Stimulated activated naive B cell treated with anti-CD40 and anti-IgM and Interleukin-4, amounts not matched to agents 10 μg/mL and 1 μg/mL and 100 μg/mL, for 72 hours (primary cell): ENCODE data around the gene IPO9.

Experiments used
- ATAC-seq, 2 donors: fragments of 150-1000 bp; cut with Tn5 transposase; replicated peaks; 2 replicates each; pipeline ENCODE4 v1.10.0; 2021; ENCODE audit warnings: moderate library complexity in 1 of 2
- DNase-seq: peaks from one replicate; pipeline ENCODE4 v3.0.0; 2021
- H3K27ac Mint-ChIP-seq: one replicate; pipeline ENCODE4 v1.8.0; 2022; ENCODE audit warnings: mild to moderate bottlenecking, mixed read lengths
- H3K27me3 Mint-ChIP-seq, 2 donors: one replicate each; pipeline ENCODE4 v1.8.0; 2022; ENCODE audit warnings: mixed read lengths in 2 of 2
- H3K36me3 Mint-ChIP-seq, 2 donors: one replicate each; pipeline ENCODE4 v1.8.0; 2022; ENCODE audit warnings: mixed read lengths in 2 of 2, mild to moderate bottlenecking in 1 of 2
- H3K4me1 Mint-ChIP-seq, 2 donors: one replicate each; pipeline ENCODE4 v1.8.0; 2022; ENCODE audit warnings: mixed read lengths in 2 of 2, mild to moderate bottlenecking in 1 of 2
- H3K4me3 Mint-ChIP-seq, 2 donors: one replicate each; pipeline ENCODE4 v1.8.0; 2022; ENCODE audit warnings: mild to moderate bottlenecking in 2 of 2, mixed read lengths in 2 of 2, moderate library complexity in 1 of 2
- H3K9me3 Mint-ChIP-seq, 2 donors: one replicate each; pipeline ENCODE4 v1.8.0; 2022; ENCODE audit warnings: mixed read lengths in 2 of 2, mild to moderate bottlenecking in 1 of 2

IPO9 gene

DNA sequence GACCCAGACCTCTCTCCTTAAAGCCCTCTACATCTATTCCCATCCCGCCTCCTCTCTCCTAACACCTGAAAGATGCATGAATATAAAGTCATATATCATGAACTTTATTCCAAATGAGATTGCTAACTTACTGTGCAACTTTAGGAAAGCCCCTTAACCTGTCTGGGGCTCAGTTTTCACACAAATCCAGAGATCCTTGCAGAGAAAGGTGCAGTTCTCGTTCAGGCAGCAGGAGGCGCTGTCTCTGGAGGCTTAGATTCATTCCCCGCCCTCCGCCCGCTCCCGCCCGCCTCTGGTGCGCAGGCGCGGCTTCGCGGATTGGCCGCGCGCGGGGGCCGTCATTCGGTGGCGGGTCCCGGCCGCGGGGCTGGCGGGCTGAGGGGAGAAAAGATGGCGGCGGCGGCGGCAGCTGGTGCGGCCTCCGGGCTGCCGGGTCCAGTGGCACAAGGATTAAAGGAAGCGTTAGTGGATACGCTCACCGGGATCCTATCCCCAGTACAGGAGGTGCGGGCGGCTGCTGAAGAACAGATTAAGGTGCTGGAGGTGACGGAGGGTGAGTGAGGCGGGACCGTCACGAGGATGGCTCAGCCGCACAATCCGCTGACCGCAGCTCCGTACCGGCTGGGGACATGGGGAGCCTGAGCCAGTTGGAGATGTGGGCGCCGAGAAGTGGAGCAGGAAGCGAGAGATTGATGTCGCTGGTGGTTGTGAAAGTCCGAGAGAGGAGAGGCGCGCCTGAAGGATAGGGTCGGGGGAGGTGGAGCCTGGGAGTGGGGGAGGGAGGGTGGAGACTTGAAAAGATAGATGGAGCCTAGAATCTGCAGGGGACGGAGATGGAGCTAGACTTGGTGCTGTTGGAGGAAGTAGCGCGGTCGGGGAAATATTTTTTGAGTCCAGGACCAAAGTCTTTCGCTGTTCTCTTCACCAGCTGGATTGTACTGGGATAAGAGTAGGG lies at the start of gene IPO9:
IPO9 (plus strand) TSS at position 338 of the 955 bp plus-strand sequence; CDS start at position 391, 53 bp downstream.
- DNase-seq (peak; percentile 93), ATAC-seq (peak; percentile 89 to 95)
- peaks cover 5 to 18% of the 10 kb centered on the region in 2 donors for H3K36me3 Mint-ChIP-seq
- peak within 1 kb of the TSS; percentile 95 to 97 for H3K4me3 Mint-ChIP-seq
- H3K27me3 Mint-ChIP-seq = no peaks in the 10 kb centered on the region
- peaks cover 22 to 35% of the 10 kb centered on the region in 2 donors for H3K4me1 Mint-ChIP-seq
- no peaks in the 10 kb centered on the region for H3K9me3 Mint-ChIP-seq
- peak within 1 kb of the TSS; percentile 100 for H3K27ac Mint-ChIP-seq

GRCh38 chr1:201779351-201779880 lies 49.5 kb upstream of the IPO9 start:
- H3K9me3 Mint-ChIP-seq = no peaks in the 10 kb centered on the region
- H3K4me1 Mint-ChIP-seq = no peaks in the 10 kb centered on the region
- no peaks in the 10 kb centered on the region for H3K27me3 Mint-ChIP-seq
- H3K36me3 Mint-ChIP-seq = no peaks in the 10 kb centered on the region
- no peak overlapping the region for H3K4me3 Mint-ChIP-seq
- no peak overlapping the region for H3K27ac Mint-ChIP-seq
- DNase-seq (no peak), ATAC-seq (no peak)

GRCh38 chr1:201780952-201781351 lies 48.0 kb upstream of the IPO9 start:
- Mint-ChIP-seq H3K27me3 (no peaks in the 10 kb centered on the region), H3K4me3 (no peak overlapping the region), H3K9me3 (no peaks in the 10 kb centered on the region), H3K27ac (no peak overlapping the region), H3K36me3 (peaks cover 0 to 3% of the 10 kb centered on the region in 2 donors), H3K4me1 (no peaks in the 10 kb centered on the region)
- ATAC-seq (peak in 1 of 2 donors; percentile 38), DNase-seq (no peak)

DNA sequence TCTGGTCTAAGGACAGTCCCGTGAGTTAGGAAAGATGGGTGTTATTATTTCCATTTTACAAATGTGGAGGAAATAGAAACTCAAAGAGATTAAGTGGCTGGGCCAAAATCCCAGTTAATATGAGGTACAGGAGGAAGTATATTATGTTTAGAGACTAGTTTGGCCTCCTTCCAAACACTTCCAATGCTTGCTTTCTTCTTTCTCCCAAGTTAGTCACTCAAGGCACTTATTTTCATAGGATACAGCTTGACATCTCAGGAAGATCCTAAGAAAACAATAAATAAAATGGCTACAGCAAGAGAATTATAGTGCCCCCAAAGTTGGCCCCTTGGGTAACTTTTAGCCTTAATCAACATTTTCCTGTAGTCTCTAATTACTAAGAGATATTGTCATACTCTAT lies 47.5 kb upstream of the IPO9 start:
- Mint-ChIP-seq H3K27ac (no peak overlapping the region), H3K4me3 (no peak overlapping the region), H3K36me3 (peaks cover 0 to 3% of the 10 kb centered on the region in 2 donors), H3K27me3 (no peaks in the 10 kb centered on the region), H3K9me3 (no peaks in the 10 kb centered on the region), H3K4me1 (no peaks in the 10 kb centered on the region)
- DNase-seq = no peak
- no peak for ATAC-seq

- H3K36me3 Mint-ChIP-seq = peaks cover 0 to 3% of the 10 kb centered on the region in 2 donors
- no peaks in the 10 kb centered on the region for H3K27me3 Mint-ChIP-seq
- H3K4me3 Mint-ChIP-seq = no peak overlapping the region
- H3K9me3 Mint-ChIP-seq = no peaks in the 10 kb centered on the region
- no peak for DNase-seq
- no peak for ATAC-seq
- no peaks in the 10 kb centered on the region for H3K4me1 Mint-ChIP-seq
- H3K27ac Mint-ChIP-seq = no peak overlapping the region
Observed at GRCh38 chr1:201782353-201782752, 46.6 kb upstream of the IPO9 start.

- H3K9me3 Mint-ChIP-seq = no peaks in the 10 kb centered on the region
Observed at GRCh38 chr1:201783058-201783457, 45.9 kb upstream of the IPO9 start.

DNA sequence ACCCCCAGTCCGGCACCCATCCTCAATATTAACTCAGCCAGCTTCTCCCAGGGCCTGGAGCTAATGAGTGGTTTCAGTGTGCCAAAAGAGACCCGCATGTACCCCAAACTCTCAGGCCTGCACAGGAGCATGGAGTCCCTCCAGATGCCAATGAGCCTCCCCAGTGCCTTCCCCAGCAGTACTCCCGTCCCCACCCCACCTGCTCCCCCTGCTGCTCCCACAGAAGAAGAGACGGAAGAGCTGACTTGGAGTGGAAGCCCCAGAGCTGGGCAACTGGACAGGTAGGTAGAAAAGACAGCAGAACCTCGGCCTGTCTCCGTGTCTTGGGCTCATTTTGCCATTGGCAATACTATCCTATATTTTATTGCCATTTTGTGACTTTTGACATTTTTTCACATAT lies 45.4 kb upstream of the IPO9 start:
- Mint-ChIP-seq H3K4me1 (no peaks in the 10 kb centered on the region), H3K27me3 (no peaks in the 10 kb centered on the region), H3K9me3 (no peaks in the 10 kb centered on the region), H3K4me3 (no peak overlapping the region), H3K36me3 (peaks cover 0 to 7% of the 10 kb centered on the region in 2 donors), H3K27ac (no peak overlapping the region)
- no peak for DNase-seq
- ATAC-seq = no peak

More at GRCh38 chr1:201783058-201783457, 45.9 kb upstream of the IPO9 start:
- no peak overlapping the region for H3K27ac Mint-ChIP-seq
- peaks cover 0 to 3% of the 10 kb centered on the region in 2 donors for H3K36me3 Mint-ChIP-seq
- no peaks in the 10 kb centered on the region for H3K27me3 Mint-ChIP-seq
- H3K4me3 Mint-ChIP-seq = no peak overlapping the region
- no peak for ATAC-seq
- DNase-seq = no peak
- H3K4me1 Mint-ChIP-seq = no peaks in the 10 kb centered on the region

DNA sequence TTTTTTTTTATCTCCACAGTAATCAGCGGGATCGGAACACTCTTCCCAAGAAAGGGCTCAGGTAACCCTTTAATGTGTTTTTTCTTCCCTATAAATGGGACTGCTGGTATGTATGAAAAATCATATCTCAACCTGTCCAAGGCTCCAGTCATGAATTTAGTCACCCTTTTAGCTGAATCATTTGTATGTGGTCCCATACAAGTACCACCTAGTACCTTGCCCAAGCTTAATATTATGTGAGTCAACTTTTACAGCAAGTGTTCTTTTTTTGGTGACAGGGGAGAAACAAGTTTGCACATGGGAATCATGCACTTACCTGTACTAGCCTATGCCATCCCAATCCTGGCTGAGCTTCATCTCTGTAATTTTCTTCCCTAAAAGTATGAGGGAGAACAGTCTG lies 43.7 kb upstream of the IPO9 start:
- H3K4me3 Mint-ChIP-seq = no peak overlapping the region
- H3K27me3 Mint-ChIP-seq = no peaks in the 10 kb centered on the region
- H3K4me1 Mint-ChIP-seq = no peaks in the 10 kb centered on the region
- no peak overlapping the region for H3K27ac Mint-ChIP-seq
- H3K9me3 Mint-ChIP-seq = no peaks in the 10 kb centered on the region
- ATAC-seq (no peak), DNase-seq (no peak)
- H3K36me3 Mint-ChIP-seq = peaks cover 0 to 8% of the 10 kb centered on the region in 2 donors

DNA sequence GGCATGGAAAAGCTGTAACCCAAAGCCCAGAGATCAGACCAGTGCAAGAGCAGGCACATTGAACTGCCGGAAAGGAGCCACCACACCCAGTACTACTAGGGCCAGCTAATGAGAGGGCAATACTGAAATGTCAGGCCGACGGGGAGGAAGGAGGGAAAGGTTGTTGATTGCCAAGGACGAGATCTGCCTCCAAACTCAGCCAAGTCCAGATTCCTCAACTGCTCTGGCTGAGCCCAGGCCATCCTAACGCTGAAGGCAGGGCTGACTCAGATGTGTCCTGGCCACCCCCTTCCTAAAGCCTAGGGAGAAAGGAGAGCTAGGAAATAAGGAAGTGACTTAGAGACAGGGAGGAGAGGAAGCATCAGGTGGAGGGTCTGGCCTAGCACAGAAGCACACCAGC lies 42.1 kb upstream of the IPO9 start:
- Mint-ChIP-seq H3K36me3 (peaks cover 0 to 8% of the 10 kb centered on the region in 2 donors), H3K4me3 (no peak overlapping the region), H3K4me1 (peaks cover 4 to 5% of the 10 kb centered on the region in 2 donors), H3K27me3 (no peaks in the 10 kb centered on the region), H3K27ac (no peak overlapping the region), H3K9me3 (no peaks in the 10 kb centered on the region)
- DNase-seq = no peak
- ATAC-seq = no peak

DNA sequence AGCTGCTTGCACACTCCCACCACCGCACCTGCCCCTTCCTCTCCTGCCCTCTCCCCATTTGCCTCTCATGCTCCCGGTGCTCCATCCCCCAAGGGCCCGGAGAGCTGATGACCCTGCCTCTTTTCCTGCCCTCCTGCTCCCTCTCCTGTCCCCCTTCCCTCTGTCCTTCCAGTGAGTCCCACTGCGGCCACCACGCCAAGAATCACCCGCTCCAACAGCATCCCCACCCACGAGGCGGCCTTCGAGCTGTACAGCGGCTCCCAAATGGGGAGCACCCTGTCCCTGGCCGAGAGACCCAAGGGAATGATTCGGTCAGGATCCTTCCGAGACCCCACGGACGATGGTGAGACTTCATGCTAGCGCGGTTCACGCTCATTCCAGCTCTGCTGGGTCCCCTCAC lies 40.7 kb upstream of the IPO9 start:
- Mint-ChIP-seq H3K27me3 (no peaks in the 10 kb centered on the region), H3K4me1 (peaks cover 6 to 12% of the 10 kb centered on the region in 2 donors), H3K9me3 (no peaks in the 10 kb centered on the region), H3K36me3 (peaks cover 0 to 8% of the 10 kb centered on the region in 2 donors), H3K27ac (no peak overlapping the region), H3K4me3 (no peak overlapping the region)
- no peak for DNase-seq
- ATAC-seq = no peak

GRCh38 chr1:201789245-201789644 lies 39.7 kb upstream of the IPO9 start:
- ATAC-seq (no peak), DNase-seq (no peak)
- Mint-ChIP-seq H3K4me1 (peaks cover 6 to 12% of the 10 kb centered on the region in 2 donors), H3K27ac (no peak overlapping the region), H3K36me3 (peaks cover 0 to 8% of the 10 kb centered on the region in 2 donors), H3K9me3 (no peaks in the 10 kb centered on the region), H3K27me3 (no peaks in the 10 kb centered on the region), H3K4me3 (no peak overlapping the region)

DNA sequence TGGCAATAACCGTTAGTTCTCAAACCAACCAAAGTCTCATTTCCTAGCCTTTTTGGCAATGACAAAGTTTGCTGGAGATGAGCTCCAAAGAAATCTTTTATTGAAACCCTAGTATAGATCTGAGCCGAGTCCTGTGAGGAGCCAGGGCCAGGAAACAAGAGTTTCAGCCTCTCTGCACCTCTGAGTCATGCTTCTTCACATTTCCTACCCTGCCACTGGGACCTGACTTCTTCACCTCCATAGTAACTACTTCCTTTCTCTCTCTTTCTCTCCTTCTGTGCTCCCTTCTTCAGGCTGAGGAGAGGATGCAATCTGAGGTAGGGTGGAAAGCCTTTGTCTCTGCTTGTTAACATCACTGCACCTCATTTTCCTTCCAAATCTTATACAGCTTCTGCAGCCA lies 38.7 kb upstream of the IPO9 start:
- H3K27me3 Mint-ChIP-seq = no peaks in the 10 kb centered on the region
- DNase-seq (no peak), ATAC-seq (no peak)
- no peak overlapping the region for H3K4me3 Mint-ChIP-seq
- peaks cover 6 to 12% of the 10 kb centered on the region in 2 donors for H3K4me1 Mint-ChIP-seq
- peaks cover 0 to 5% of the 10 kb centered on the region in 2 donors for H3K36me3 Mint-ChIP-seq
- H3K9me3 Mint-ChIP-seq = no peaks in the 10 kb centered on the region
- no peak overlapping the region for H3K27ac Mint-ChIP-seq

DNA sequence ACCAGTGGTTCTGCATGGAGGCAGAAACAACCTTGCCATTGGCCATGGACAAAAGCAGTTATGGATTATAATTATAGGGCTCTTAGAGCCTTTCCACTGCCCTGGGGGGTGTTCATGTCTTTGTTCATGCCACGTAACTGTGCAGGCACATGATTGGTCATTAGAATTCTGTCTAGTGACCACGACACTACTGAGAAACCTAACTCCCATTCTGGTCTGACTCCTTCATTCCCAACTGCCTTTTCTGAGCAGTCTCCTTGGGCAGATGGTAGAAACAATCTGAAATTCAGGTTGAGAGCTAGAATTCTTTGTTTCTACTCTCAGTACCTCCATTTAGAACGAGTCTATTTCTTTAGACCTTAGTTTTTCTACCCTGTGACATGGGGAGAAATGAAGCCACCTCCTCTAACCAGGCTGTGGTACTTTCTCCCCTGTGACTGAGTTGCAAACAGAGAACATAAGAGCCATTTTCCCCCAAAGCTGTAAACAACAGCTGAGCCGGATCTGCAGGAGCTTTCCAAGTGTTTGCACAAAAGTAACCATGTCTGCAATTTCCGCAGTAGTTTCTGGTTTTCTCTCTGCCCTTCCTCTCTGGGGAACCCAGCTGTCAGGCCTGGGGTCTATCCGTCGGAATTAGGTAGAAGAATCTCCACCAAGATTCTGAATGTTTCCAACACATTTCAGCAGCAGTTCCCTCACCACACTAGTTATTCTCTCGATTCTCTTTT lies 37.7 kb upstream of the IPO9 start:
- Mint-ChIP-seq H3K36me3 (peaks cover 0 to 4% of the 10 kb centered on the region in 2 donors), H3K27me3 (no peaks in the 10 kb centered on the region), H3K4me3 (no peak overlapping the region), H3K27ac (no peak overlapping the region), H3K9me3 (no peaks in the 10 kb centered on the region), H3K4me1 (peaks cover 6 to 12% of the 10 kb centered on the region in 2 donors)
- DNase-seq (no peak), ATAC-seq (no peak)

DNA sequence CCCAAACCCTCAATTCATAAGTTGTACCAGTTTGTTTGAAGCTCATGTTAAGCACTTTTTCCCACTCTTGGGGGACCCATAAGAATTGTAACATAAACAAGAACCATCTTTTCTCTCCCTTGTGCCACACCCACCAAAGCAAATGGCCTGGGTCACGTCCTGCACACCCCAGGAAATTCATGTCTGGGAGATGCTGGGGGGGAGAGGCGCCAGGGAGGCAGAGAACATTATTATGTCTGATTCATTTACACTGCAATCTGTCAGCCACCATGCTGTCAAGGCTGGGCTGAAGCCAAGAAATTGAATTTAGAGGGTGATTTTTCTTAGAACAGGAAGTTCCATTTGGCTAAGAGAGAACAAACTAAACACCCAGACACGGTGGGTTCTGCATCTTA lies 37.2 kb upstream of the IPO9 start:
- no peak for ATAC-seq
- H3K4me3 Mint-ChIP-seq = no peak overlapping the region
- H3K9me3 Mint-ChIP-seq = no peaks in the 10 kb centered on the region
- no peak for DNase-seq
- no peak overlapping the region for H3K27ac Mint-ChIP-seq
- H3K4me1 Mint-ChIP-seq = peaks cover 6 to 12% of the 10 kb centered on the region in 2 donors
- no peaks in the 10 kb centered on the region for H3K27me3 Mint-ChIP-seq
- H3K36me3 Mint-ChIP-seq = peaks cover 0 to 4% of the 10 kb centered on the region in 2 donors
